ENCODE measurements around the gene BCL7A.

- TF ChIP-seq CTCF (IDR thresholded peaks at IDR 0.05) (no peak), ZFX (IDR thresholded peaks at IDR 0.05; ENCODE audit: borderline replicate concordance) (no peak)
These were observed 57.4 kb downstream of the BCL7A start for GRCh38 chr12:122079033-122079531.
